H9 (cell line): Measurements from ENCODE around the gene HOXD10. TPM values are rescaled to one million over a fixed set of nuclear protein-coding genes. Genes with fewer than 3 reads are reported as not detected.
A peak's percentile ranks its signal among the peaks of the same experiment; 100 is the strongest.

Experiments used
- DNase-seq: peaks from one replicate; pipeline ENCODE4 v3.0.0-alpha.2; 2017
- H2AFZ ChIP-seq: one replicate; pipeline ENCODE4 v1.6.1; 2013; ENCODE audit warnings: mild to moderate bottlenecking, low read length, control low read depth, moderate library complexity
- H2AK5ac ChIP-seq: 2 replicates; pipeline ENCODE4 v1.6.1; 2013; ENCODE audit warnings: low read length, control low read depth, mixed read lengths; ENCODE audit not compliant: insufficient read length
- H2BK120ac ChIP-seq: one replicate; pipeline ENCODE4 v1.6.1; 2013; ENCODE audit warnings: low read depth, mild to moderate bottlenecking, low read length, control low read depth, inconsistent platforms; ENCODE audit not compliant: poor library complexity, severe bottlenecking
- H2BK12ac ChIP-seq: 2 replicates; pipeline ENCODE4 v1.6.1; 2013; ENCODE audit warnings: low read length, control low read depth, mixed read lengths, low read depth; ENCODE audit not compliant: insufficient read length
- H2BK15ac ChIP-seq: 2 replicates; pipeline ENCODE4 v1.6.1; 2013; ENCODE audit warnings: low read depth, low read length, control low read depth
- H2BK20ac ChIP-seq: one replicate; pipeline ENCODE4 v1.6.1; 2013; ENCODE audit warnings: low read depth, mild to moderate bottlenecking, low read length, control low read depth, inconsistent platforms; ENCODE audit not compliant: poor library complexity, severe bottlenecking
- H2BK5ac ChIP-seq: 2 replicates; pipeline ENCODE4 v1.6.1; 2013; ENCODE audit warnings: low read length, control low read depth, mixed read lengths; ENCODE audit not compliant: insufficient read length
- H3K14ac ChIP-seq: 2 replicates; pipeline ENCODE4 v1.6.1; 2013; ENCODE audit warnings: low read length, control low read depth; ENCODE audit not compliant: insufficient read depth
- H3K18ac ChIP-seq: 2 replicates; pipeline ENCODE4 v1.6.1; 2013; ENCODE audit warnings: low read depth, mild to moderate bottlenecking, mixed read lengths, low read length, control low read depth; ENCODE audit not compliant: insufficient read length
- H3K23ac ChIP-seq: 2 replicates; pipeline ENCODE4 v1.6.1; 2013; ENCODE audit warnings: low read length, control low read depth, mixed read lengths, low read depth; ENCODE audit not compliant: insufficient read length
- H3K23me2 ChIP-seq: 2 replicates; pipeline ENCODE4 v1.6.1; 2013; ENCODE audit warnings: low read depth, mild to moderate bottlenecking, mixed read lengths, low read length, control low read depth; ENCODE audit not compliant: insufficient read length, poor library complexity, severe bottlenecking
- H3K27ac ChIP-seq: 2 replicates; pipeline ENCODE4 v1.5.1; 2013; ENCODE audit warnings: low read length, control low read depth, mixed read lengths, low read depth; ENCODE audit not compliant: insufficient read length
- H3K27me3 ChIP-seq: 2 replicates; pipeline ENCODE4 v1.6.1; 2013; ENCODE audit warnings: low read length, control low read depth, inconsistent platforms; ENCODE audit not compliant: insufficient read depth
- H3K4ac ChIP-seq: 2 replicates; pipeline ENCODE4 v1.6.1; 2013; ENCODE audit warnings: low read depth, mild to moderate bottlenecking, control low read depth, inconsistent platforms, low read length, moderate library complexity
- H3K4me1 ChIP-seq: 2 replicates; pipeline ENCODE4 v1.6.1; 2013; ENCODE audit warnings: low read length, control low read depth, inconsistent platforms; ENCODE audit not compliant: insufficient read depth
- H3K4me2 ChIP-seq: 2 replicates; pipeline ENCODE4 v1.6.1; 2013; ENCODE audit warnings: low read length, control low read depth, mixed read lengths; ENCODE audit not compliant: insufficient read length, insufficient read depth
- H3K56ac ChIP-seq: 2 replicates; pipeline ENCODE4 v1.6.1; 2013; ENCODE audit warnings: low read depth, mild to moderate bottlenecking, mixed read lengths, low read length, control low read depth; ENCODE audit not compliant: insufficient read length
- H3K79me1 ChIP-seq: 2 replicates; pipeline ENCODE4 v1.6.1; 2013; ENCODE audit warnings: low read depth, mild to moderate bottlenecking, moderate library complexity, low read length, control low read depth, inconsistent platforms; ENCODE audit not compliant: insufficient read depth, poor library complexity, severe bottlenecking
- H3K79me2 ChIP-seq: 2 replicates; pipeline ENCODE4 v1.6.1; 2013; ENCODE audit warnings: low read length, control low read depth, inconsistent platforms; ENCODE audit not compliant: insufficient read depth
- H3K9ac ChIP-seq: 2 replicates; pipeline ENCODE4 v1.6.1; 2013; ENCODE audit warnings: low read length, control low read depth, mixed read lengths; ENCODE audit not compliant: insufficient read length; ENCODE audit errors: extremely low read depth
- H3K9me3 ChIP-seq: one replicate; pipeline ENCODE4 v1.6.1; 2013; ENCODE audit warnings: low read depth, low read length, inconsistent platforms; ENCODE audit not compliant: control insufficient read depth
- H3T11ph ChIP-seq: one replicate; pipeline ENCODE4 v1.6.1; 2013; ENCODE audit warnings: mild to moderate bottlenecking, low read length, control low read depth, inconsistent platforms
- H4K20me1 ChIP-seq: one replicate; pipeline ENCODE4 v1.6.1; 2013; ENCODE audit not compliant: control insufficient read depth, insufficient read length, insufficient read depth
- H4K5ac ChIP-seq: 2 replicates; pipeline ENCODE4 v1.6.1; 2013; ENCODE audit warnings: low read depth, mild to moderate bottlenecking, mixed read lengths, low read length, control low read depth; ENCODE audit not compliant: insufficient read length
- H4K8ac ChIP-seq: replicated peaks from 2 replicates; pipeline ENCODE4 v1.6.1; 2013; ENCODE audit warnings: low read length, control low read depth, mixed read lengths, low read depth; ENCODE audit not compliant: insufficient read length
- H4K91ac ChIP-seq: 2 replicates; pipeline ENCODE4 v1.6.1; 2013; ENCODE audit warnings: low read depth, mild to moderate bottlenecking, moderate library complexity, mixed read lengths, low read length, control low read depth; ENCODE audit not compliant: insufficient read length
- H3K27ac Mint-ChIP-seq, 3 experiments: 2 replicates in 2 of 3; 3 replicates in 1 of 3; pipeline ENCODE4 v1.8.0; 2020 to 2021; ENCODE audit warnings: mixed read lengths in 3 of 3, mild to moderate bottlenecking in 1 of 3, moderate library complexity in 1 of 3
- H3K27me3 Mint-ChIP-seq: 2 replicates; pipeline ENCODE4 v1.8.0; 2021; ENCODE audit warnings: low read depth, mild to moderate bottlenecking, moderate library complexity, mixed read lengths
- H3K36me3 Mint-ChIP-seq, 3 experiments: 2 replicates in 2 of 3; 3 replicates in 1 of 3; pipeline ENCODE4 v1.8.0; 2020 to 2021; ENCODE audit warnings: low read depth in 3 of 3, mixed read lengths in 3 of 3; ENCODE audit not compliant: insufficient read depth in 1 of 3
- H3K4me1 Mint-ChIP-seq, 2 experiments: 2 replicates each; pipeline ENCODE4 v1.8.0; 2020; ENCODE audit warnings: mixed read lengths in 2 of 2
- H3K4me3 Mint-ChIP-seq, 2 experiments: 2 replicates in 1 of 2; 3 replicates in 1 of 2; pipeline ENCODE4 v1.8.0; 2020 to 2021; ENCODE audit warnings: mild to moderate bottlenecking in 2 of 2, mixed read lengths in 2 of 2, moderate library complexity in 1 of 2
- H3K9me3 Mint-ChIP-seq, 2 experiments: 2 replicates in 1 of 2; 3 replicates in 1 of 2; pipeline ENCODE4 v1.8.0; 2020; ENCODE audit warnings: mild to moderate bottlenecking in 2 of 2, mixed read lengths in 2 of 2, moderate library complexity in 1 of 2
- WGBS: extraction: QIAGEN DNeasy Blood & Tissue Kit; methylation state at CpG from one replicate; pipeline ENCODE4 v1.1.7; 2013; ENCODE audit warnings: missing lambda C conversion rate, low lambda C conversion rate, mixed read lengths; ENCODE audit not compliant: insufficient read length; ENCODE audit errors: extremely low coverage; 5-methylcytosine and 5-hydroxymethylcytosine counted together
- total RNA-seq: library from RNA; stranded (reverse); gene quantifications from 2 replicates; pipeline ENCODE4 v1.2.1, GENCODE V29; 2021
- TF ChIP-seq, protein P1 (sequence below): fragments of 200-600 bp; sonication (generic); conservative IDR thresholded peaks from 3 replicates; pipeline ENCODE4 v1.8.0; 2021; ENCODE audit warnings: antibody characterized with exemption, mild to moderate bottlenecking

Gene HOXD10
- total RNA-seq, 1 experiment from 2014 or later: not detected

DNA sequence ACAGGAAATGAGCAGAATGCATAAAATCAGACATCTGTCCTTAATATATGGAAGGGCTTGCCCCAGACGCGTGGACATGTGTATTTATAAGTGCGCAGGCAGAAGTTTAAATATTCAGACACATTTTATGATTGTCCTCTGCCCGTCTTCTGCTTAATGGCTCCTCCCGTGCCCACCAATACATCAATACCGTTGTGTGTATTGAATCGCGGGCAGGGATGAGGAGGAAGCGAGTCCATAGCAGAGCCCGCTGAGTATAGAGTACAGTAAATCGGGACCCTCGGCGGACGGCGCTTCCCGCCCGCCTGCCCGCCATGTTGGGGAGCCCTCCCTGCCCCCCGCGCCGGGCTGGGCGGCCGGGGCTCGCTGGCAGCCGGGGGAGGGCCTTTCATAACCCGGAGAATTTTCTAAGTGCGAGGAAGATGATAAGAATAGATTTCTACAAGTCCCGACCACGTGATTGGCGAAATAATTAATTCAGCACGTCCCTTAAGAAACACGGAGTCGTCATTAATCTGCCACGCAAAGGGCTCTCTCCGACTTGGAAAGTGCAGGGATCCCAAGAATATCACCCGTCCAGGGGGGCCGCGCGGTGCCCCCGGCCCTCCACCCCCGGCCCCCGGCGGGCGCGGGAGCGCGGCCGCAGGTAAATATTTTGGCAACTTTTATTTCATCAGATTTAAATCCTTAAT, 40.4 kb downstream of the HOXD10 start, which contains the start of gene HOXD3:
TSS of gene HOXD3 (plus strand) at position 501 of the 692 bp plus-strand sequence. CDS start 11,808 bp downstream, outside the sequence.
- no peak within 1 kb of the TSS for H3K27ac Mint-ChIP-seq
- Histone ChIP-seq H2BK12ac (no peak within 1 kb of the TSS), H3K79me2 (no peaks in the 10 kb centered on the region), H4K8ac (no peak within 1 kb of the TSS), H2AFZ (no peak within 1 kb of the TSS), H4K20me1 (peaks cover 2% of the 10 kb centered on the region), H3K9ac (no peak within 1 kb of the TSS), H3K23ac (no peak within 1 kb of the TSS), H3K4me1 (no peaks in the 10 kb centered on the region; the same call in 1 of the 2 replicates), H3K4ac (no peak within 1 kb of the TSS), H3K79me1 (no peaks in the 10 kb centered on the region), H3K4me2 (no peak within 1 kb of the TSS), H3K27ac (no peak within 1 kb of the TSS), H3K18ac (no peak within 1 kb of the TSS), H3K27me3 (peaks cover 100% of the 10 kb centered on the region), H3K23me2 (no peaks in the 10 kb centered on the region), H3T11ph (no peak within 1 kb of the TSS), H2BK20ac (no peak within 1 kb of the TSS), H3K14ac (no peak within 1 kb of the TSS), H2BK5ac (no peak within 1 kb of the TSS), H3K9me3 (no peaks in the 10 kb centered on the region), H4K91ac (no peak within 1 kb of the TSS), H4K5ac (no peak within 1 kb of the TSS), H3K56ac (no peak within 1 kb of the TSS), H2BK120ac (no peak within 1 kb of the TSS), H2BK15ac (no peak within 1 kb of the TSS), H2AK5ac (no peak within 1 kb of the TSS)
- H3K4me3 Mint-ChIP-seq: peak within 1 kb of the TSS in 1 of 2 experiments; percentile 8; a peak in 2 of 5 replicates
- peaks cover 100% of the 10 kb centered on the region for H3K27me3 Mint-ChIP-seq
- no CpG with 5 or more reads among the region's 48 CpGs for WGBS
- no peaks in the 10 kb centered on the region; a peak in 1 of 7 replicates for H3K36me3 Mint-ChIP-seq
- TF ChIP-seq, protein P1, sequence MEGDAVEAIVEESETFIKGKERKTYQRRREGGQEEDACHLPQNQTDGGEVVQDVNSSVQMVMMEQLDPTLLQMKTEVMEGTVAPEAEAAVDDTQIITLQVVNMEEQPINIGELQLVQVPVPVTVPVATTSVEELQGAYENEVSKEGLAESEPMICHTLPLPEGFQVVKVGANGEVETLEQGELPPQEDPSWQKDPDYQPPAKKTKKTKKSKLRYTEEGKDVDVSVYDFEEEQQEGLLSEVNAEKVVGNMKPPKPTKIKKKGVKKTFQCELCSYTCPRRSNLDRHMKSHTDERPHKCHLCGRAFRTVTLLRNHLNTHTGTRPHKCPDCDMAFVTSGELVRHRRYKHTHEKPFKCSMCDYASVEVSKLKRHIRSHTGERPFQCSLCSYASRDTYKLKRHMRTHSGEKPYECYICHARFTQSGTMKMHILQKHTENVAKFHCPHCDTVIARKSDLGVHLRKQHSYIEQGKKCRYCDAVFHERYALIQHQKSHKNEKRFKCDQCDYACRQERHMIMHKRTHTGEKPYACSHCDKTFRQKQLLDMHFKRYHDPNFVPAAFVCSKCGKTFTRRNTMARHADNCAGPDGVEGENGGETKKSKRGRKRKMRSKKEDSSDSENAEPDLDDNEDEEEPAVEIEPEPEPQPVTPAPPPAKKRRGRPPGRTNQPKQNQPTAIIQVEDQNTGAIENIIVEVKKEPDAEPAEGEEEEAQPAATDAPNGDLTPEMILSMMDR: no peak
- H3K4me1 Mint-ChIP-seq: peaks cover 6 to 28% of the 10 kb centered on the region in 2 experiments; a peak in 3 of 4 replicates
- no peak for DNase-seq
- H3K9me3 Mint-ChIP-seq: peaks cover 0 to 5% of the 10 kb centered on the region in 2 experiments; a peak in 3 of 5 replicates
